OCI-LY1 (cell line): ENCODE data around the gene PCNX2.

Experiments
- H2AFZ ChIP-seq: fragments of 200-600 bp; sonication (generic), shearing (Covaris generic); 2 replicates; pipeline ENCODE4 v1.6.0; 2014; ENCODE audit warnings: antibody characterized with exemption, mild to moderate bottlenecking, low read length
- H3F3A ChIP-seq: fragments of 200-600 bp; sonication (generic), shearing (Covaris generic); 2 replicates; pipeline ENCODE4 v1.6.0; 2014; ENCODE audit warnings: mild to moderate bottlenecking, antibody characterized with exemption, low read length, moderate library complexity; ENCODE audit not compliant: insufficient read depth
- H3K27ac ChIP-seq: fragments of 200-600 bp; sonication (generic); 2 replicates; pipeline ENCODE4 v1.5.1; 2014; ENCODE audit warnings: low read length, mixed run types, mild to moderate bottlenecking, low read depth; ENCODE audit not compliant: poor library complexity, severe bottlenecking
- H3K27me3 ChIP-seq: fragments of 200-600 bp; sonication (generic); 2 replicates; pipeline ENCODE4 v1.6.0; 2014; ENCODE audit warnings: antibody characterized with exemption, mild to moderate bottlenecking, low read length, moderate library complexity; ENCODE audit not compliant: insufficient read depth
- H3K36me3 ChIP-seq: fragments of 200-600 bp; sonication (generic); 2 replicates; pipeline ENCODE4 v1.6.1; 2014; ENCODE audit warnings: mild to moderate bottlenecking, antibody characterized with exemption, low read length, moderate library complexity, mixed read lengths; ENCODE audit not compliant: insufficient read depth
- H3K4me1 ChIP-seq: fragments of 200-600 bp; sonication (generic); 2 replicates; pipeline ENCODE4 v1.5.1; 2014; ENCODE audit warnings: mild to moderate bottlenecking, low read length, moderate library complexity; ENCODE audit not compliant: insufficient read depth, severe bottlenecking
- H3K4me2 ChIP-seq: fragments of 200-600 bp; sonication (generic), shearing (Covaris generic); 2 replicates; pipeline ENCODE4 v1.6.1; 2014; ENCODE audit warnings: low read length
- H3K4me3 ChIP-seq: fragments of 200-600 bp; sonication (generic); 2 replicates; pipeline ENCODE4 v1.5.1; 2014; ENCODE audit warnings: low read length, low read depth, mild to moderate bottlenecking, mixed read lengths; ENCODE audit not compliant: poor library complexity, severe bottlenecking
- H3K79me2 ChIP-seq: fragments of 200-600 bp; shearing (Covaris generic); 2 replicates; pipeline ENCODE4 v1.6.1; 2016; ENCODE audit warnings: mixed run types, low read length, mixed read lengths; ENCODE audit not compliant: insufficient read depth
- H3K9ac ChIP-seq: fragments of 200-600 bp; sonication (generic), shearing (Covaris generic); 2 replicates; pipeline ENCODE4 v1.6.1; 2014; ENCODE audit warnings: mild to moderate bottlenecking, low read length, mixed read lengths
- H3K9me2 ChIP-seq: fragments of 200-600 bp; sonication (generic), shearing (Covaris generic); 2 replicates; pipeline ENCODE4 v1.6.1; 2014; ENCODE audit warnings: low read depth, mild to moderate bottlenecking, low read length, mixed read lengths
- H3K9me3 ChIP-seq: fragments of 200-600 bp; shearing (Covaris generic); 2 replicates; pipeline ENCODE4 v1.6.1; 2014; ENCODE audit warnings: low read length, mixed read lengths
- H4K20me1 ChIP-seq: fragments of 200-600 bp; sonication (generic), shearing (Covaris generic); 2 replicates; pipeline ENCODE4 v1.6.0; 2016; ENCODE audit warnings: mild to moderate bottlenecking, low read length; ENCODE audit not compliant: insufficient read depth
- EZH2 ChIP-seq: fragments of 200-600 bp; sonication (generic), shearing (Covaris generic); IDR thresholded peaks from 2 replicates; pipeline ENCODE4 v1.8.0; 2017; ENCODE audit warnings: borderline replicate concordance, mixed run types, mild to moderate bottlenecking, antibody characterized with exemption, low read length, moderate library complexity, mixed read lengths
- TF ChIP-seq, protein P1 (sequence below): fragments of 200-600 bp; sonication (generic), shearing (Covaris generic); IDR thresholded peaks from 2 replicates; pipeline ENCODE4 v1.5.1; 2017; ENCODE audit warnings: mild to moderate bottlenecking, antibody characterized with exemption, low read length, moderate library complexity, mixed read lengths

Gene PCNX2

DNA sequence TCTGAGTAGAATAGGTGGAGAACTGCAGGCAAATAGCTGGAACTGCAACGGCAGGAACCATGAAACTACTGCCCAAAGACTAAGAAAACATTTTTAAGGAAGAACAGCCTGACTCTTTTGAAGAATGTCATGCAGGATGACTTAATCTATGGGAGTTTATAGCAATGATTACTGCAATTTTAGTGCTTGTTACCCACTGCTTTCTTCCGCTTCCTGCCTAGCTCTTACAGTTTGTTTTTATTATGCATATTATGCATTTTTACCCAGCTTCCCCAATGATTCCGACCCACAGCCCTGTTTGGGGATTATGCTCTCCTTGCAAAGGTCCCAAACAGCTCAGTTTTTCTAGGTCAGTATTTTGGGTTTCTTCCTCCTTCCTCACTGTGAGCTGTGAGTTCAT is 71.2 kb downstream of the PCNX2 start:
- TF ChIP-seq, protein P1, sequence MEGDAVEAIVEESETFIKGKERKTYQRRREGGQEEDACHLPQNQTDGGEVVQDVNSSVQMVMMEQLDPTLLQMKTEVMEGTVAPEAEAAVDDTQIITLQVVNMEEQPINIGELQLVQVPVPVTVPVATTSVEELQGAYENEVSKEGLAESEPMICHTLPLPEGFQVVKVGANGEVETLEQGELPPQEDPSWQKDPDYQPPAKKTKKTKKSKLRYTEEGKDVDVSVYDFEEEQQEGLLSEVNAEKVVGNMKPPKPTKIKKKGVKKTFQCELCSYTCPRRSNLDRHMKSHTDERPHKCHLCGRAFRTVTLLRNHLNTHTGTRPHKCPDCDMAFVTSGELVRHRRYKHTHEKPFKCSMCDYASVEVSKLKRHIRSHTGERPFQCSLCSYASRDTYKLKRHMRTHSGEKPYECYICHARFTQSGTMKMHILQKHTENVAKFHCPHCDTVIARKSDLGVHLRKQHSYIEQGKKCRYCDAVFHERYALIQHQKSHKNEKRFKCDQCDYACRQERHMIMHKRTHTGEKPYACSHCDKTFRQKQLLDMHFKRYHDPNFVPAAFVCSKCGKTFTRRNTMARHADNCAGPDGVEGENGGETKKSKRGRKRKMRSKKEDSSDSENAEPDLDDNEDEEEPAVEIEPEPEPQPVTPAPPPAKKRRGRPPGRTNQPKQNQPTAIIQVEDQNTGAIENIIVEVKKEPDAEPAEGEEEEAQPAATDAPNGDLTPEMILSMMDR: no peak
- no peak for TF ChIP-seq EZH2
- Histone ChIP-seq H3K9ac (no peak overlapping the region), H2AFZ (no peak overlapping the region), H3K4me2 (no peak overlapping the region), H3K9me2 (no peaks in the 10 kb centered on the region), H4K20me1 (no peaks in the 10 kb centered on the region), H3K4me1 (no peaks in the 10 kb centered on the region), H3K36me3 (no peaks in the 10 kb centered on the region; the same call in 1 of the 2 replicates), H3K27me3 (no peaks in the 10 kb centered on the region), H3K27ac (no peak overlapping the region), H3K4me3 (no peak overlapping the region), H3F3A (no peaks in the 10 kb centered on the region), H3K9me3 (no peaks in the 10 kb centered on the region), H3K79me2 (no peaks in the 10 kb centered on the region)

DNA sequence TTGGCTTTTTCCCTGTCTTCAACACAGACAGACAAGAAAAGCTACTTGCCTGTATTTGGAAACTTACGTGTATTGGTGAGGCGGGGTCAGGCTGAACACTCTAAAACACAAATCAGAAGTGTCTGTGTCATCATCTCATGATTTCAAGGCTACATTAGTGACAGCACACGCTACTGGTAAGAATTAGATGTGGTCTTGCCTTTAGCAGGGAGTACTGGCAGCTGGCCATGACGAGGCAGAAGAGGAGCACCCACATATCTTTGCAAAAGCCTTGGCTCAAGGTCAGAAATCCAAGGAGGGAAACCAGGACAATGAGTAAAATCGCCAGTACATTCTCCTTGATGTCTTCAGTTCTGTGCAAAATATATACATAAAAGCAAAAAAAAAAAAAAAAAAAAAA is 77.7 kb downstream of the PCNX2 start:
- Histone ChIP-seq H3K9ac (no peak overlapping the region), H3K36me3 (no peaks in the 10 kb centered on the region; the same call in 1 of the 2 replicates), H2AFZ (no peak overlapping the region), H3K9me2 (no peaks in the 10 kb centered on the region), H3K79me2 (no peaks in the 10 kb centered on the region), H3K4me1 (no peaks in the 10 kb centered on the region), H3K27ac (no peak overlapping the region), H4K20me1 (no peaks in the 10 kb centered on the region), H3K9me3 (no peaks in the 10 kb centered on the region), H3K27me3 (no peaks in the 10 kb centered on the region), H3K4me3 (no peak overlapping the region), H3F3A (no peaks in the 10 kb centered on the region), H3K4me2 (no peak overlapping the region)
- TF ChIP-seq EZH2: no peak
- TF ChIP-seq, protein P1: no peak

DNA sequence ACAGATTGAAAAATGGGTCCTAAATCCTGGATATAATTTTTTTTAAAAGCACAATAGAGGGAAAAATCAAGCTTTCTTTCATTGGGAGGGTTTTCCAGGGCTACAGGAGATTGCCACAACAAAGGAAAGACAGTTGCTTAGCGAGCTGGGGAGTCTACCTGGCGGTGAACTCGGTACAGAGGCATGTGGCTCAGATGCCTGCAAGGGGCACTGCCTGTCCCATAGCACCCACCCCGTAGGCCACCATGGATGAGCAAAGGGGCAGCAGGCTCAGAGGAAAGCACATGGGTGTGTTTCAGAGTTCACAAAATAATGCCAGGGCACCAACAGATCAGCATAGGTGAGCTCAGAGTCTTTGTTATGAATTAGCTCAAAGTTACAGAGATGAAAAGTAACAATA is 79.5 kb downstream of the PCNX2 start:
- Histone ChIP-seq H3K9me2 (no peaks in the 10 kb centered on the region), H3K27me3 (no peaks in the 10 kb centered on the region), H3K4me1 (no peaks in the 10 kb centered on the region), H3K9ac (no peak overlapping the region), H3K36me3 (no peaks in the 10 kb centered on the region; the same call in 1 of the 2 replicates), H2AFZ (no peak overlapping the region), H3K4me2 (no peak overlapping the region), H3K27ac (no peak overlapping the region), H3K79me2 (no peaks in the 10 kb centered on the region), H4K20me1 (no peaks in the 10 kb centered on the region), H3K9me3 (no peaks in the 10 kb centered on the region), H3K4me3 (no peak overlapping the region), H3F3A (no peaks in the 10 kb centered on the region)
- no peak for TF ChIP-seq EZH2
- TF ChIP-seq, protein P1: no peak
